WERI-Rb-1 (cell line): ENCODE measurements around the gene ADAMTS2.
A peak's percentile ranks its signal among the peaks of the same experiment; 100 is the strongest.

Experiments used
- DNase-seq: peaks from one replicate; pipeline ENCODE4 v3.0.0-alpha.2; 2020
- H3K27ac ChIP-seq: fragments of 250-450 bp; sonication (Bioruptor Pico); 2 replicates; pipeline ENCODE4 v1.5.1; 2020; ENCODE audit warnings: mild to moderate bottlenecking, moderate library complexity
- H3K27me3 ChIP-seq: fragments of 250-450 bp; sonication (Bioruptor Pico); 2 replicates; pipeline ENCODE4 v1.5.1; 2021; ENCODE audit warnings: mild to moderate bottlenecking, low read depth, moderate library complexity; ENCODE audit not compliant: insufficient read depth, severe bottlenecking
- H3K36me3 ChIP-seq: fragments of 250-450 bp; sonication (Bioruptor Pico); 2 replicates; pipeline ENCODE4 v1.5.1; 2020; ENCODE audit warnings: mild to moderate bottlenecking, moderate library complexity
- H3K4me3 ChIP-seq: 2 replicates; pipeline ENCODE4 v1.5.1; 2011; ENCODE audit warnings: low read depth, mild to moderate bottlenecking, control low read depth, low read length
- H3K9me3 ChIP-seq: fragments of 250-450 bp; sonication (Bioruptor Pico); 2 replicates; pipeline ENCODE4 v1.5.1; 2021; ENCODE audit warnings: mild to moderate bottlenecking, moderate library complexity; ENCODE audit not compliant: severe bottlenecking
- TF ChIP-seq, protein P1 (sequence below): IDR thresholded peaks from 2 replicates; pipeline ENCODE4 v1.5.1; 2011; ENCODE audit warnings: low read depth, mild to moderate bottlenecking, control low read depth, inconsistent platforms, low read length

Gene ADAMTS2

DNA sequence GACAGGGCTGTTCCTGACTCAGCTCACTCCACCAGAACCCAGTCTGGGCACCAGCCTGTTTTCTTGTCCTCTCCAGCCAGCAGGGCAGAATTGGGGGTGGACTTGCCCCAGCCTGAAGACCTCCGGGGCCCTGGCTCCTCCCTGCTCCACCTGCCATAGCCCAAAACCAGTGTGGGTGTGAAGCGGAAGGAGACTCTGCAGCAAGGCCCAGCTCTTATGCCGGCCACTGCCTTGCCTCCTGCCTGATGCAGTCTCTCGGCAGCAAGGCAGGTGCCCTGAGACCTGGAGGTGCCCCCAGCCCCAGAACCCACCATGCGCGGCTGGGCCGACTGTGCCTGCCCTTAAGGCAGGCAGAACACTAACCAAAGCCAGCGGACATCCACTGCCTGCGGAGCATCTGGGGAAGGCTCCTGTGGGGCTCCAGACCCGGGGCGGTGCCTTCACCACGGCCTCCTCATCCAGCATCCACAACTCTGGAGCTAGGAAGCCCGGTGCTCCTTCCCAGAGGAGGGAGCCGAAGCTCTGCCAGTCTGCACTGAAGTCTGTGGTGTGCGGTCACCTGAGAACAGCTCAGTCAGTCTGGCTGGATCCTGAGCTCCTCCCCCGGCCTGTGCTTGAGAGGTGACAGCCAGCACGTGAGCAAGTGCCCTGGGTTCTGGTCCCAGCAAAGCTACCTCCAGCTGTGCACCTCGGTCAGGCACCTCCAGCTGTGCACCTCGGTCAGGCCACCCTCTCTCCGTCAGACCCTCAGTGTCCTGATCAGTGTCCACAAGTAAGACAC lies 116.7 kb downstream of the ADAMTS2 start:
- H3K9me3 ChIP-seq = peaks cover 2% of the 10 kb centered on the region
- no peaks in the 10 kb centered on the region for H3K36me3 ChIP-seq
- no peak overlapping the region for H3K4me3 ChIP-seq
- H3K27ac ChIP-seq = no peak overlapping the region
- no peaks in the 10 kb centered on the region for H3K27me3 ChIP-seq
- TF ChIP-seq, protein P1, sequence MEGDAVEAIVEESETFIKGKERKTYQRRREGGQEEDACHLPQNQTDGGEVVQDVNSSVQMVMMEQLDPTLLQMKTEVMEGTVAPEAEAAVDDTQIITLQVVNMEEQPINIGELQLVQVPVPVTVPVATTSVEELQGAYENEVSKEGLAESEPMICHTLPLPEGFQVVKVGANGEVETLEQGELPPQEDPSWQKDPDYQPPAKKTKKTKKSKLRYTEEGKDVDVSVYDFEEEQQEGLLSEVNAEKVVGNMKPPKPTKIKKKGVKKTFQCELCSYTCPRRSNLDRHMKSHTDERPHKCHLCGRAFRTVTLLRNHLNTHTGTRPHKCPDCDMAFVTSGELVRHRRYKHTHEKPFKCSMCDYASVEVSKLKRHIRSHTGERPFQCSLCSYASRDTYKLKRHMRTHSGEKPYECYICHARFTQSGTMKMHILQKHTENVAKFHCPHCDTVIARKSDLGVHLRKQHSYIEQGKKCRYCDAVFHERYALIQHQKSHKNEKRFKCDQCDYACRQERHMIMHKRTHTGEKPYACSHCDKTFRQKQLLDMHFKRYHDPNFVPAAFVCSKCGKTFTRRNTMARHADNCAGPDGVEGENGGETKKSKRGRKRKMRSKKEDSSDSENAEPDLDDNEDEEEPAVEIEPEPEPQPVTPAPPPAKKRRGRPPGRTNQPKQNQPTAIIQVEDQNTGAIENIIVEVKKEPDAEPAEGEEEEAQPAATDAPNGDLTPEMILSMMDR = no peak
- peak; percentile 62 for DNase-seq

DNA sequence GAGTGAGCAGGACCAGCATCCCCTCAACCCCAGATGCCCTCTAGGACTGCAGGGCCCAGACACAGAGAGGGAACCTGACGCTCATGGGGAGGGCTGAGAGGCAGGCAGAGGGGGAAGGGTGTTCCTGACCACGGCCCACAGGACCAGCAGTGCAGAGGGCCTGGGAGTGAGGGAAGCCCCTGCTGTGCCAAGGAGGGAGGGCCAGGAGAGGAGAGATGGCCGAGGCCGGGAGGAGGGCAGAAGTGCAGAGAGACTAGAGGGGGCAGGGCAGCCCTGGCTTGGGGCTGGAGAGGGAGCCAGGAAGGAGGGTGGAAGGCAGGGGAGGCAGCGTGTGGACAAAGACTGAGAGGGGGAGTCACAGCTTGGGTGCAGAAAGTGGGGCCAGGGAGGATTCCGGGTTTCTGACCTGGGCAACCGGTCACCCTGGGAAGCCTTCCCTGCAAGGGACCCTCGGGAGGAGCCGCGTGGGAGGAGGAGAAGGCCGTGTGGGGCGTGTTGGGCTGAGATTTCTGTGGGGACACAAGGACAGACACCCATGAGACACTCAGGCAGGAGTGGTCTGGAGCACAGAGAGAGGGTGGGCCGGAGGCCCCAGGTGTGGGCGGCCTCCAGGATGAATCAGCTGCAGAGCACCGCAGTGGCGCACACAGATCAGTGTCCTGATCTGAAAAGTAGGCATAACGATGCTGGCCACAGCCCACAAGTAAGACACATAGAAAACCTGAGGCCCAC lies 117.5 kb downstream of the ADAMTS2 start:
- DNase-seq = no peak
- Histone ChIP-seq H3K36me3 (no peaks in the 10 kb centered on the region), H3K27ac (no peak overlapping the region), H3K4me3 (no peak overlapping the region), H3K9me3 (peaks cover 2% of the 10 kb centered on the region), H3K27me3 (no peaks in the 10 kb centered on the region)
- TF ChIP-seq, protein P1 = no peak

DNA sequence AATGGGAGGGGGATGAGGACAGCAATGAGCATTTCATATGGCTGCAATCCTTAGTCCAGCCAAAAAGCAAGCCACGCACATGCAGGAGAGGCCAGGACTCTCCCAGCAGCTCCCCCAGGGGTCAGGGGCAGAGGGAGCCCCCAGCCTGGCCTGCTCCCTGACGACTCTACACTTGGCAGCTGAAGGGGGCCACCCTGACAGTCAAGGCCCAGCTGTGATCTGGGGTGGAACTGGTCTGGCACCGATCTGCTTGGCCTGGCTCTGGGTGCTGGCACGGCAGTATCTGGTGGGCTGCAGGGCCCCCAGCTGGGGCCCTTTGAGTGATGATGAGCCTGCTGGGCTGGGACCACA lies 118.1 kb downstream of the ADAMTS2 start:
- no peak for DNase-seq

DNA sequence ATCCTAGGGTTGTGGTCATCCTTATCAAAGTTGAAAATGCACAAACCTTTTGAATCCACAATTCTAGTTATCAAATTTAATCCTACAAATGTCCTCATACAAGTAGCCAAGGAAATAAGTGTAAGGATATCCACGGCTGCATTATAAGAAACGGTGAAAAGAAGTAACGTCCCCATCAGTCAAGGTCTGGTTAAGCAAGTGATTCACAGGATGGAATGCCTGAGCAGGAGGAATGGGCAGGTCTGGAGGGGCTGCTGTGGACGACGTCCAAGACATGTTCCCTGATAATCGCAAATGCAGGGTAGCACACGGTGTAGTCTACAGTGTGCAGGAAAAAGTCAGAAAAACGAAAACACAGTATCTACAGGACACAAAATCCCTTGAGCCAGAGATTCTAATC lies 118.6 kb downstream of the ADAMTS2 start:
- Histone ChIP-seq H3K27me3 (no peaks in the 10 kb centered on the region), H3K27ac (no peak overlapping the region), H3K9me3 (peaks cover 2% of the 10 kb centered on the region), H3K4me3 (no peak overlapping the region), H3K36me3 (no peaks in the 10 kb centered on the region)
- DNase-seq = no peak
- TF ChIP-seq, protein P1 = no peak

More for the DNA sequence above, 118.1 kb downstream of the ADAMTS2 start:
- TF ChIP-seq, protein P1 = no peak
- peaks cover 2% of the 10 kb centered on the region for H3K9me3 ChIP-seq
- H3K27ac ChIP-seq = no peak overlapping the region
- no peaks in the 10 kb centered on the region for H3K27me3 ChIP-seq
- H3K4me3 ChIP-seq = no peak overlapping the region
- no peaks in the 10 kb centered on the region for H3K36me3 ChIP-seq

DNA sequence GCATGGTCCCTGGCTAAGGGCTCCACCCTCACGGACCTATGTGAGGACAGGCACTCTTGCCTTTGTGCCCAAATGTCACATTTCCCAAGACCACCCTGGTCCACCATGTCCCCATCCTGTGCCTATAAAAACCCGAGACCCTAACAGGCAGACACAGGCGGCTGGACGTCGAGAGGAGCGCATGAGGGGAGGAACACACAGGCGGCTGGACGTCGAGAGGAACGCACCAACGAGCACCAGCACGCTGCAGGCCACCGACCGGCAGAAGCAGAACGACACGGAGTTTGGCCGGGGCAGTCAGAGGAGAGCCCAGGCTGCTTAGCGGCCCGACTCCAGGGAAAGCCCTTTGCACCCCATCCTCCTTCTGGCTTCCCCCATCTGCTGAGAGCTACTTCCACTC lies 119.9 kb downstream of the ADAMTS2 start:
- Histone ChIP-seq H3K36me3 (no peaks in the 10 kb centered on the region), H3K4me3 (no peak overlapping the region), H3K27ac (no peak overlapping the region), H3K27me3 (no peaks in the 10 kb centered on the region), H3K9me3 (peaks cover 2% of the 10 kb centered on the region)
- TF ChIP-seq, protein P1 = no peak
- no peak for DNase-seq
